ENCODE measurements around the gene EXOC7. TPM values are rescaled to one million over a fixed set of nuclear protein-coding genes. Genes with fewer than 3 reads are reported as not detected.

Gene EXOC7
- total RNA-seq, 4 donors from 2014 or later, result 34.7 to 118 (median 109) TPM

- DNase-seq, result no peak
- no peaks in the 10 kb centered on the region for H3K27me3 ChIP-seq
- no peaks in the 10 kb centered on the region for H3K4me1 ChIP-seq
- no peak for TF ChIP-seq POLR2A (IDR thresholded peaks at IDR 0.05)
- TF ChIP-seq CTCF (IDR thresholded peaks at IDR 0.05), result no peak
- H3K36me3 ChIP-seq, result no peaks in the 10 kb centered on the region
- intact Hi-C loops (cut with DNase I; ENCODE audit: low total_unique reads), result no loop called here
- no peaks in the 10 kb centered on the region for H3K9me3 ChIP-seq
- H3K4me3 ChIP-seq, result no peak overlapping the region
- no peak overlapping the region for H3K27ac ChIP-seq
Measured at GRCh38 chr17:76094046-76094445, 9.5 kb downstream of the EXOC7 start.

GRCh38 chr17:76092526-76093413 is 10.8 kb downstream of the EXOC7 start:
- TF ChIP-seq CTCF (IDR thresholded peaks at IDR 0.05), result no peak
- TF ChIP-seq POLR2A (IDR thresholded peaks at IDR 0.05), result no peak

GRCh38 chr17:76091526-76092286 is 11.9 kb downstream of the EXOC7 start:
- Histone ChIP-seq H3K4me1 (no peaks in the 10 kb centered on the region), H3K9me3 (no peaks in the 10 kb centered on the region), H3K36me3 (no peaks in the 10 kb centered on the region), H3K27ac (no peak overlapping the region), H3K27me3 (no peaks in the 10 kb centered on the region), H3K4me3 (no peak overlapping the region)
- no peak for TF ChIP-seq POLR2A (IDR thresholded peaks at IDR 0.05)
- no peak for TF ChIP-seq CTCF (IDR thresholded peaks at IDR 0.05)
- no peak for DNase-seq
- intact Hi-C loops (cut with DNase I; ENCODE audit: low total_unique reads), result no loop called here

More at GRCh38 chr17:76092526-76093413, 10.8 kb downstream of the EXOC7 start:
- Histone ChIP-seq H3K9me3 (no peaks in the 10 kb centered on the region), H3K27ac (no peak overlapping the region), H3K4me1 (no peaks in the 10 kb centered on the region), H3K36me3 (no peaks in the 10 kb centered on the region), H3K4me3 (no peak overlapping the region), H3K27me3 (no peaks in the 10 kb centered on the region)
- DNase-seq, result no peak
- intact Hi-C loops (cut with DNase I; ENCODE audit: low total_unique reads), result no loop called here

- Histone ChIP-seq H3K4me1 (no peaks in the 10 kb centered on the region), H3K27me3 (no peaks in the 10 kb centered on the region), H3K36me3 (no peaks in the 10 kb centered on the region), H3K4me3 (no peak overlapping the region), H3K9me3 (no peaks in the 10 kb centered on the region), H3K27ac (no peak overlapping the region)
- no peak for TF ChIP-seq CTCF (IDR thresholded peaks at IDR 0.05)
- no peak for TF ChIP-seq POLR2A (IDR thresholded peaks at IDR 0.05)
- intact Hi-C loops (cut with DNase I; ENCODE audit: low total_unique reads), result no loop called here
- no peak for DNase-seq
Measured at GRCh38 chr17:76090517-76091129, 13.0 kb downstream of the EXOC7 start.
